ENCODE measurements around the gene CAMSAP3.

- TF ChIP-seq CTCF (IDR thresholded peaks at IDR 0.05) (no peak), POLR2A (IDR thresholded peaks at IDR 0.05; ENCODE audit: low read depth) (no peak), EP300 (IDR thresholded peaks at IDR 0.05) (no peak), POLR2AphosphoS5 (IDR thresholded peaks at IDR 0.05) (no peak)
Measured at GRCh38 chr19:7645656-7646425, 50.2 kb downstream of the CAMSAP3 start.

All from esophagus muscularis mucosa (tissue), 4 donors.